ENCODE results near the gene ZNF746. TPM values are rescaled to one million over a fixed set of nuclear protein-coding genes. Genes with fewer than 3 reads are reported as not detected.

ZNF746 gene
- total and polyA plus RNA-seq, 9 of the 15 experiments (the other 6 are each of a cell fraction or from before 2014, with no cell fraction given) = 1.7 to 31.6 (median 13.3) TPM

GRCh38 chr7:149476791-149477190, 20.8 kb downstream of the ZNF746 start (continued):
- TF ChIP-seq, protein P1, sequence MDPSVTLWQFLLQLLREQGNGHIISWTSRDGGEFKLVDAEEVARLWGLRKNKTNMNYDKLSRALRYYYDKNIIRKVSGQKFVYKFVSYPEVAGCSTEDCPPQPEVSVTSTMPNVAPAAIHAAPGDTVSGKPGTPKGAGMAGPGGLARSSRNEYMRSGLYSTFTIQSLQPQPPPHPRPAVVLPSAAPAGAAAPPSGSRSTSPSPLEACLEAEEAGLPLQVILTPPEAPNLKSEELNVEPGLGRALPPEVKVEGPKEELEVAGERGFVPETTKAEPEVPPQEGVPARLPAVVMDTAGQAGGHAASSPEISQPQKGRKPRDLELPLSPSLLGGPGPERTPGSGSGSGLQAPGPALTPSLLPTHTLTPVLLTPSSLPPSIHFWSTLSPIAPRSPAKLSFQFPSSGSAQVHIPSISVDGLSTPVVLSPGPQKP (CRISPR knock-in tag; IDR thresholded peaks at IDR 0.05) = no peak
- TF ChIP-seq IRF2 (CRISPR knock-in tag; IDR thresholded peaks at IDR 0.05) = peak; percentile 21; the same call in 1 of the 2 replicates
- TF ChIP-seq GMEB1 (CRISPR knock-in tag; IDR thresholded peaks at IDR 0.05) = no peak
- no peak for TF ChIP-seq SNRNP70 (optimal IDR thresholded peaks at IDR 0.05; ENCODE audit: low read depth, low read length)
- TF ChIP-seq ZNF445 (CRISPR knock-in tag; IDR thresholded peaks at IDR 0.05; ENCODE audit: low read depth) = no peak
- no peak for TF ChIP-seq OTX1 (CRISPR knock-in tag; IDR thresholded peaks at IDR 0.05)
- no peak for TF ChIP-seq ZNF740 (CRISPR knock-in tag; IDR thresholded peaks at IDR 0.05)
- no peak for TF ChIP-seq ZNF740 (tag; IDR thresholded peaks at IDR 0.05)
- TF ChIP-seq CREB1 (IDR thresholded peaks at IDR 0.05) = no peak
- TF ChIP-seq CREB1 (CRISPR knock-in tag; IDR thresholded peaks at IDR 0.05) = no peak
- TF ChIP-seq NCOA6 (IDR thresholded peaks at IDR 0.05) = no peak
- no peak for TF ChIP-seq CCNT2 (IDR thresholded peaks at IDR 0.05; ENCODE audit: borderline replicate concordance, extremely low read depth, insufficient read length, low read depth, low read length)
- no peak for TF ChIP-seq RUNX1 (IDR thresholded peaks at IDR 0.05; ENCODE audit: low read depth)
- no peak for TF ChIP-seq ETV6 (IDR thresholded peaks at IDR 0.05; ENCODE audit: borderline replicate concordance in 1 of 2, low read depth in 2 of 2, low read length in 1 of 2)
- no peak for TF ChIP-seq ETV6 (CRISPR knock-in tag; IDR thresholded peaks at IDR 0.05; ENCODE audit: borderline replicate concordance)
- no peak for TF ChIP-seq PHF8 (IDR thresholded peaks at IDR 0.05; ENCODE audit: borderline replicate concordance, low read length)
- no peak for TF ChIP-seq TOE1 (IDR thresholded peaks at IDR 0.05; ENCODE audit: borderline replicate concordance)
- no peak for TF ChIP-seq TOE1 (CRISPR knock-in tag; IDR thresholded peaks at IDR 0.05; ENCODE audit: borderline replicate concordance, low read depth)
- TF ChIP-seq ZKSCAN1 (IDR thresholded peaks at IDR 0.05; ENCODE audit: low read depth, low read length) = no peak
- no peak for TF ChIP-seq FOXK2 (conservative IDR thresholded peaks at IDR 0.05 in 1 of 2, IDR thresholded peaks at IDR 0.05 in 1 of 2; ENCODE audit: low read depth in 2 of 2)
- TF ChIP-seq, protein P2, sequence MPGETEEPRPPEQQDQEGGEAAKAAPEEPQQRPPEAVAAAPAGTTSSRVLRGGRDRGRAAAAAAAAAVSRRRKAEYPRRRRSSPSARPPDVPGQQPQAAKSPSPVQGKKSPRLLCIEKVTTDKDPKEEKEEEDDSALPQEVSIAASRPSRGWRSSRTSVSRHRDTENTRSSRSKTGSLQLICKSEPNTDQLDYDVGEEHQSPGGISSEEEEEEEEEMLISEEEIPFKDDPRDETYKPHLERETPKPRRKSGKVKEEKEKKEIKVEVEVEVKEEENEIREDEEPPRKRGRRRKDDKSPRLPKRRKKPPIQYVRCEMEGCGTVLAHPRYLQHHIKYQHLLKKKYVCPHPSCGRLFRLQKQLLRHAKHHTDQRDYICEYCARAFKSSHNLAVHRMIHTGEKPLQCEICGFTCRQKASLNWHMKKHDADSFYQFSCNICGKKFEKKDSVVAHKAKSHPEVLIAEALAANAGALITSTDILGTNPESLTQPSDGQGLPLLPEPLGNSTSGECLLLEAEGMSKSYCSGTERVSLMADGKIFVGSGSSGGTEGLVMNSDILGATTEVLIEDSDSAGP (CRISPR knock-in tag; IDR thresholded peaks at IDR 0.05) = no peak
- 0 out of 4 replicates have a peak, but pooled peaks of 1 of the 2 experiments have one; percentile 32 for TF ChIP-seq TEAD1 (CRISPR knock-in tag; IDR thresholded peaks at IDR 0.05)
- no peak for TF ChIP-seq DMBX1 (CRISPR knock-in tag; IDR thresholded peaks at IDR 0.05; ENCODE audit: borderline replicate concordance)

All from K562 (cell line).